GM18867 (cell line): ENCODE measurements around the gene PPP6C.
"Not testable (repeated sequence)": the region's sequence is repeated elsewhere in the genome, so short reads cannot be mapped to it uniquely, and the experiment has no call there.

Experiments used
- ATAC-seq: cut with Tn5 transposase; IDR thresholded peaks from one replicate; pipeline ENCODE4 v1.9.1; 2021; ENCODE audit warnings: mild to moderate bottlenecking, moderate library complexity; ENCODE audit not compliant: unreplicated experiment

The PPP6C gene

GRCh38 chr9:125142560-125143376, 46.8 kb downstream of the PPP6C start:
- no peak for ATAC-seq

GRCh38 chr9:125141751-125142150, 47.9 kb downstream of the PPP6C start:
- no peak for ATAC-seq

- no peak for ATAC-seq
These were observed 48.4 kb downstream of the PPP6C start for GRCh38 chr9:125141251-125141650.

- ATAC-seq, result no peak
These were observed 49.0 kb downstream of the PPP6C start for GRCh38 chr9:125140576-125140975.

GRCh38 chr9:125137200-125137599, 52.4 kb downstream of the PPP6C start:
- ATAC-seq, result no peak

- ATAC-seq, result no peak
These were observed 54.6 kb downstream of the PPP6C start for GRCh38 chr9:125134976-125135375.

- no peak for ATAC-seq
These were observed 55.9 kb downstream of the PPP6C start for GRCh38 chr9:125133403-125134329.

- ATAC-seq, result no peak
These were observed 57.8 kb downstream of the PPP6C start for GRCh38 chr9:125131778-125132177.

- peak; percentile 82 for ATAC-seq
These were observed 63.4 kb downstream of the PPP6C start for GRCh38 chr9:125126019-125126746.

GRCh38 chr9:125125523-125125922, 64.1 kb downstream of the PPP6C start:
- no peak for ATAC-seq

- no peak for ATAC-seq
These were observed 68.5 kb downstream of the PPP6C start for GRCh38 chr9:125121146-125121545.

GRCh38 chr9:125119643-125120286, 69.8 kb downstream of the PPP6C start:
- ATAC-seq, result no peak

GRCh38 chr9:125118696-125119095, 70.9 kb downstream of the PPP6C start:
- not testable (repeated sequence) for ATAC-seq

GRCh38 chr9:125114503-125114902, 75.1 kb downstream of the PPP6C start:
- ATAC-seq, result not testable (repeated sequence)

- ATAC-seq, result no peak
These were observed 79.1 kb downstream of the PPP6C start for GRCh38 chr9:125110464-125110863.

GRCh38 chr9:125108541-125108940, 81.1 kb downstream of the PPP6C start:
- ATAC-seq, result not testable (repeated sequence)

GRCh38 chr9:125106285-125106893, 83.2 kb downstream of the PPP6C start:
- no peak for ATAC-seq

- ATAC-seq, result no peak
These were observed 85.7 kb downstream of the PPP6C start for GRCh38 chr9:125103770-125104460.

- no peak for ATAC-seq
These were observed 86.6 kb downstream of the PPP6C start for GRCh38 chr9:125103021-125103420.

GRCh38 chr9:125100822-125101221, 88.8 kb downstream of the PPP6C start:
- no peak for ATAC-seq
